ENCODE results near the gene MPP2.
"Not testable (repeated sequence)": the region's sequence is repeated elsewhere in the genome, so short reads cannot be mapped to it uniquely, and the experiment has no call there.

MPP2 gene

DNA sequence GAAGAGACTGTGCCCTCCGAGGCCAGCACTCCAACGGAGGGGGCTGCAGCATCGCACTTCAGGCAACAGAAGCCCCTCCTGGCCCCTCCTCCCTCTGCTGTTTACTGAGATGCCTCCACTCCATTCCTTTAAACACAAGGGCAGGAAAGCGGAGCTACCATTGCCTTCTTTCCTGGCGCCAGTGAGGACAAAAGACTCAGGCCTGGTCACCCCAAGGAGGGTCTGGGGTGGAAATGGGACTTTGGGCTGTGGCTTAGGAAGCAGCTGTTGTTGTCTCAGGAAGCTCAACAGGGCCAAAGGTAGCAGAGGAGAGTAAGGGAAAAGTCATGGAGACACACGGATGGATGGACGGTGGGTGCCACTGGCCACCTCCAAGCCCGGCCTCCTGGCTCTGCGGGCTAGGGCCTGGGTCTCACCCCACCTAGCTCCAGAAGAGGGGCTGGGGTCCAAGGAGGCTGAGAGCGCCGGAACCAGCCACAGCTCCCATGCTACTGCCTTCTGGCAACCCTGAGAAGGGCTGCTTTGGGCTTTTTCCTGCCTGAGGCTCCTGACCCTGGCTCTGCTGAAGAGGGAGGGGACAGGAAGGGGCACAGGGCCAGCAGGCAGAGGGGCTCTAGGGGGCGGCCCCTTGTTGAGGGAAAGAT is 49.3 kb downstream of the MPP2 start:
- H3K4me1 Mint-ChIP-seq (ENCODE audit: low read depth) = no peaks in the 10 kb centered on the region
- H3K36me3 Mint-ChIP-seq (ENCODE audit: low read depth) = no peaks in the 10 kb centered on the region
- H3K27me3 Mint-ChIP-seq = peaks cover 5% of the 10 kb centered on the region
- no peak overlapping the region for H3K27ac Mint-ChIP-seq
- H3K9me3 Mint-ChIP-seq = no peaks in the 10 kb centered on the region
- H3K4me3 Mint-ChIP-seq = no peak overlapping the region

DNA sequence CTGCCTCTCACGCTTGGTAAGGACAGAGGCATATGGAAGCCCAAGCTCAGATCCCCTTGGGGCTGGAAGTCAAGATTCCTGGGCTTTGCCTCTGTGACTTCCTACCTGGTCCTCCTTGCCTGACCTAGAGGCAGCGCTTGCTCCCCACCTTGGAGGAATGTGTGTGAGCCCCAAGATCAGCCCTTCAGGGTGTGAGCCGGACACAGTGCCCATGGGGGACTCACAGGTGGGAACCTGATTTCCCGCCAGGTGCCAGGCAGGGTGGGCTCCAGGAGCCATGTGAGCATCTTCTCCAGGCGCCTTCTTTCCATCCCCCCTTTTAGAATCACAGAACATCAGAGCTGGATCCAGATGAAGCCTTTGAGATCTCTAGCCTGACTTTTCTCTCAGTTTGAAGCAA is 50.2 kb downstream of the MPP2 start:
- no peak overlapping the region for H3K4me3 Mint-ChIP-seq
- H3K36me3 Mint-ChIP-seq (ENCODE audit: low read depth) = no peaks in the 10 kb centered on the region
- peaks cover 5% of the 10 kb centered on the region for H3K27me3 Mint-ChIP-seq
- no peaks in the 10 kb centered on the region for H3K9me3 Mint-ChIP-seq
- H3K27ac Mint-ChIP-seq = no peak overlapping the region
- no peaks in the 10 kb centered on the region for H3K4me1 Mint-ChIP-seq (ENCODE audit: low read depth)

DNA sequence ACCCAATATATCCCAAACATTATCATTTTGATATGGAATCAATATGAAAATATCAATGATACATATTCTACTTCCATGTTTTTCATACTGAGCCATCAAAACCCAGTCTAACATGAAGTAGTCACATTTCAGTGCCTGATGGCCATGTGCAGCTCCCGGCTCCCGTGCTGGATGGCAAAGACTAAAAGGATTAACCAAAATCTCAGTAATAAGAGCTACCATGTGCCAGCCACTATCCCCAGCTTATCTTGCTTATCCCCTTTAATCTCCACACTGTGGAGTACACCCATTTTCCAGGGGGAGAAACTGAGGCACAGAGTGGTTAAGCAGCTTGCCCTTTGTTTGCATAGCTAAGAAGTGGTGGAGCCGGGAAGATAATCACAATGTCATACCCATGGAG is 51.2 kb downstream of the MPP2 start:
- Mint-ChIP-seq H3K9me3 (no peaks in the 10 kb centered on the region), H3K4me1 (ENCODE audit: low read depth) (no peaks in the 10 kb centered on the region), H3K27me3 (peaks cover 5% of the 10 kb centered on the region), H3K27ac (no peak overlapping the region), H3K4me3 (no peak overlapping the region), H3K36me3 (ENCODE audit: low read depth) (no peaks in the 10 kb centered on the region)

DNA sequence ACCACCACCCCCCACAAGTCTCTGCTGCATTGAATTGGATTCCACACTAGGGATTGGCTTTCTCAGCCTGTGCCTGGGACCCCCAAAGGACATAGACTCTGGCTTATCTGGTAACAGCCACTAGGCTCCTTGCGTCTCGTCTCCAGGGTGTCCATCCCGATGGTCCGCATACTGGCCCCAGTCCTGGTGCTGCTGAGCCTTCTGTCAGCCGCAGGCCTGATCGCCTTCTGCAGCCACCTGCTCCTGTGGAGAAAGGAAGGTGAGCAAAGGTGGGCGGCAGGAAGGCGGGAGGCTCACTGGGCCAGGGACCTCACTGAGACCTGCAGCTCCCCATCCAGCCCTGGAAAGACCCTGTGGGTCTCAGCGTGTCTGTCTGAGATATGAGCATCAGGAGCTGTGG is 52.3 kb downstream of the MPP2 start:
- Mint-ChIP-seq H3K9me3 (no peaks in the 10 kb centered on the region), H3K27ac (no peak overlapping the region), H3K4me3 (no peak overlapping the region), H3K4me1 (ENCODE audit: low read depth) (no peaks in the 10 kb centered on the region), H3K36me3 (ENCODE audit: low read depth) (no peaks in the 10 kb centered on the region), H3K27me3 (peaks cover 6% of the 10 kb centered on the region)

DNA sequence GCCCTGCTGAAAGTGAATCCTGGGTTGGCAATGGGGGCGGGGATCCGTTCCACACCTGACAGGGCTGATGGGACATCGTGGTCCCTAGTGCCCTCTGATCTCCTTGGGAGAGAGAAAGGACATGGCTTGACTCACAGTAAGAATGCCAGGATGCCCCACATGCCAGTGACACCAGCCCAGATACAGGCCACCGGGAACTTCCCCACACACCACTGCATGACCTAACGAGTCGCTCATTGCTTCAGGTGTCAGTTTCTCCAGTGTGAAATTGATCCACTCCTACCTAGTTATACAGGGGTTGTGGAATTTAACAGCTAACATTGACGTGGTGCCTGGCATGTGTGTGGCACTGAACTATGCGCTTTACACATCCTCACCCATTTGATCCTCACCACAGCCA is 52.8 kb downstream of the MPP2 start:
- Mint-ChIP-seq H3K27me3 (peaks cover 12% of the 10 kb centered on the region), H3K4me1 (ENCODE audit: low read depth) (no peaks in the 10 kb centered on the region), H3K36me3 (ENCODE audit: low read depth) (no peaks in the 10 kb centered on the region), H3K27ac (no peak overlapping the region), H3K9me3 (no peaks in the 10 kb centered on the region), H3K4me3 (no peak overlapping the region)

DNA sequence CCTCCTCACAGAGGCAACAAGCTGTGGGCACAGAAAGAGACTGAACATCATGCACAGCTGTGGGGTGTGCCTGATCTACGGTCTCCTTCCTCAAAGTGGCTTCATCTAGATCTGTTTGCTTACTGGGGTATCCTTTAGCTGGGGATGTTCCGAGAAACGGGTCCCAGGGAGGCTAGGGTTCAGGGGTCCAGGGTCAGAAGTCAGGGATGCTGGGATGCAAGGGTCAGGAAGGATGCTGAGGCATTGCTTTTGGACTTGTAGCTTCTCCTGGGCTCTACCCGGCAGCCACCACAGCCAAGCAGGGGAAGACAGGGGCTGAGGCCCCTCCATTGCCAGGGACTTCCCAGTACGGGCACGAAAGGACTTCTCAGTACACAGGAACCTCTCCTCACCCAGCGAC is 53.8 kb downstream of the MPP2 start:
- no peaks in the 10 kb centered on the region for H3K9me3 Mint-ChIP-seq
- no peaks in the 10 kb centered on the region for H3K36me3 Mint-ChIP-seq (ENCODE audit: low read depth)
- no peak overlapping the region for H3K27ac Mint-ChIP-seq
- H3K27me3 Mint-ChIP-seq = peaks cover 12% of the 10 kb centered on the region
- no peak overlapping the region for H3K4me3 Mint-ChIP-seq
- H3K4me1 Mint-ChIP-seq (ENCODE audit: low read depth) = no peaks in the 10 kb centered on the region

DNA sequence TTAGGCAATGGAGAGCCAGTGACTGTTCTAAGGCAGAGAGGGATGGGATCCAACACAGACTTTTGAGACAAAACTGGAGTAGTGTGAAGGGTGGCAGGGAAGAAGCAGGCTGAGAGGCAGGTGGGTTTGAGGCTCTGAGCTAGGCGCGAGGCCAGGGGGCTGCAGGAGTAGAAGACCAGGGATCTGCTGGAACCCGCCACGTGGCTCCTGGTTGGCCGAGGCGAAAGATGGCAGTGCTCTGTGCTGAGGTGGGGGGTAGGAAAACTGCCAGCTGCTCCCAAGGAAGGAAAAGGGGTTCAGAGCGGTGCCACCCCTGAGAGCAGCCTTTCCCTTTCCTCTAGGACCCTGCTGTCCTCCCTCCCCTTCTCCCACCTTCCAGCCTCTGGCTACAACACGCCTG is 54.8 kb downstream of the MPP2 start:
- Mint-ChIP-seq H3K4me3 (no peak overlapping the region), H3K27me3 (peaks cover 14% of the 10 kb centered on the region), H3K27ac (no peak overlapping the region), H3K36me3 (ENCODE audit: low read depth) (no peaks in the 10 kb centered on the region), H3K9me3 (no peaks in the 10 kb centered on the region), H3K4me1 (ENCODE audit: low read depth) (no peaks in the 10 kb centered on the region)

DNA sequence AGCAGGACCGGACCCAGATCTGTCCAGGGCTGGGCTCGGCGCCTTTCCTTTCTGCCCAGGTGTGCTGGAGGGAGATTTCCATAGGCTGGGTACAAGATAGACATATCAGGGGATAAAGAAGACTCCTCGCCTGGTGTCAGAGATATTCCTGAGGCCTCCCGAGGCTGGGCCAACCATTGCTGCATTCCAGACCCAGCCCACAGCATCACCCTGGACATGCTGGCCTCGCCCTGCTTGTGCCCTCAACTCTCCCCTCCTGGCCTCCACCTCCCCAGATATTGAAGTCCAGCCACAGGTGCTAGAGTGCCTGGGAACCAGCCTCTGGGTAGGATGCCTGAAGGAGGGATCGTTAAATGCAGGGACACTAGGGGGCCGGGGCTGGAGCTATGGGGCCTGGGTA is 58.2 kb downstream of the MPP2 start:
- Mint-ChIP-seq H3K27ac (no peak overlapping the region), H3K36me3 (ENCODE audit: low read depth) (no peaks in the 10 kb centered on the region), H3K4me1 (ENCODE audit: low read depth) (no peaks in the 10 kb centered on the region), H3K4me3 (no peak overlapping the region), H3K9me3 (no peaks in the 10 kb centered on the region), H3K27me3 (peaks cover 11% of the 10 kb centered on the region)

DNA sequence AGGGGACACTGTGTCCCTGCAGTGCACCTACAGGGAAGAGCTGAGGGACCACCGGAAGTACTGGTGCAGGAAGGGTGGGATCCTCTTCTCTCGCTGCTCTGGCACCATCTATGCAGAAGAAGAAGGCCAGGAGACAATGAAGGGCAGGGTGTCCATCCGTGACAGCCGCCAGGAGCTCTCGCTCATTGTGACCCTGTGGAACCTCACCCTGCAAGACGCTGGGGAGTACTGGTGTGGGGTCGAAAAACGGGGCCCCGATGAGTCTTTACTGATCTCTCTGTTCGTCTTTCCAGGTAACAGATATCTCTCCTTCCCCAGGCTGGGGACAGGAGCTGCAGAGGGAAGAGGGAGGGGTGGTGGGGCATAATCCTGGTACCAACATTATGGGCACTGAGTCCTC is 58.7 kb downstream of the MPP2 start:
- no peak overlapping the region for H3K27ac Mint-ChIP-seq

DNA sequence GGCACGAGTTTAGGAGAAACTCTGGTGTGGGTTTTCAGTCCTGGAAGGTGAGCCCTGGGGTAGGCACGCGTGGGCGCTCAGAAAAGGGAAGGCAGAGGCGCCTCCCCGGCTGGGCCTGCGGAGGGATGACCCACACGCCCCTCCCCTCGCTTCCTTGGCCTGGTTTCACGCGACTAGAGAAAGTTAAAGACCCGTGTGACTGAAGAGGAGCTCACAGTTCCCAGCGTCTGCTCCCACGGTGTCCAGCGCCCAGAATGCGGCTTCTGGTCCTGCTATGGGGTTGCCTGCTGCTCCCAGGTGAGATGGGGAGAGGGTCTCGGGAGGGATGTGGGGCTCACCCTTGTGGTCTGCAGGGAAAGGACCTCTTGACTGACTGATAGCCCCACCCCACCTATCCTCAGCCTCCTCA is 60.4 kb downstream of the MPP2 start, which contains the start of gene CD300LG:
Gene CD300LG (plus strand): TSS at position 214 of the 409 bp plus-strand sequence. CDS start 41 bp downstream, at position 255.
- no peak within 1 kb of the TSS for H3K27ac Mint-ChIP-seq
- no peak within 1 kb of the TSS for H3K4me3 Mint-ChIP-seq
- H3K4me1 Mint-ChIP-seq (ENCODE audit: low read depth) = no peaks in the 10 kb centered on the region
- no peaks in the 10 kb centered on the region for H3K36me3 Mint-ChIP-seq (ENCODE audit: low read depth)
- H3K9me3 Mint-ChIP-seq = no peaks in the 10 kb centered on the region
- peaks cover 11% of the 10 kb centered on the region for H3K27me3 Mint-ChIP-seq

More for the DNA sequence above, 58.7 kb downstream of the MPP2 start:
- Mint-ChIP-seq H3K27me3 (peaks cover 11% of the 10 kb centered on the region), H3K4me3 (no peak overlapping the region), H3K36me3 (ENCODE audit: low read depth) (no peaks in the 10 kb centered on the region), H3K9me3 (no peaks in the 10 kb centered on the region), H3K4me1 (ENCODE audit: low read depth) (no peaks in the 10 kb centered on the region)

DNA sequence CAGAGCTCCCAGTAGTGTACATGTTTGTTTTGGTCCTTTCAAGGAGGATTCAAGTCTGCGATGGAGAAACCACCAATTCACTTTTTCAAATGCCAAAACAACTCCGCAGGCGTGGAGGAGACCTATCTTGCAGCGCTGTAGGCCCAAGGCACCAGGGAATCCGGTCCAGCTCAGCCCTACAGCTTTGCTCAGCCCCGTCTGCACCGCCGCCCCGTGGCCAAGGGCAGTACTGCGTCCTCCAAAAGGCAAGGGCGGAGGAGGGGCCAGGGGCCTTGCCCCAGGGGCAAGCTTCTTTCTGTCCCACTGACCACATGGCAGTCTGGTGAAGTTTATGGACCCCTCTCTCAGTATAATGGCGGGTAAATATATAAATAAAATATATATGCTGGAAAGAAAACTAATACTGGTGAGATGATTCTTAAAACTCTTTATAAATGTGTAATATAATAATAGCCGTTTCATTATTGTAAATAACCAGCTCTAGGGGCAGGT is 61.1 kb downstream of the MPP2 start:
- Mint-ChIP-seq H3K27ac (no peak overlapping the region), H3K36me3 (ENCODE audit: low read depth) (no peaks in the 10 kb centered on the region), H3K9me3 (no peaks in the 10 kb centered on the region), H3K4me3 (no peak overlapping the region), H3K4me1 (ENCODE audit: low read depth) (no peaks in the 10 kb centered on the region), H3K27me3 (peaks cover 13% of the 10 kb centered on the region)

DNA sequence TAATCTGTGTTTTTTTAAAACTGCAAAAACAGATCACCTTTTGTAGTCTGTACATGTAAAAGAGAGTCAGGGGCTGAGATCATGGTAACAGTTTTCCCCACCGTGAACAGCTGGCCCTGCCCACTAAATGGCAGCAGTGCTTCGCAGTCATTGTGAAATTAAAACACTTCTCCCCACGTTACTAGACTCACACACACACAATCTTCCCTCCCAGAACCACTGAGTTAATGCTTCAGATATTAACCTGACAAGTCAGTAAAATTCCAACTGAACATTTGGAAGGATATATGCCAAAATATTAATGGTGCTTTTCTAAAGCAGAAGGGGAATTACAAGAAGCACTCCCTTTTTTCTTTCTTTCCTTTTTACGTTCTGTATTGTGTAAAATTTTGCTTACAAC is 61.6 kb downstream of the MPP2 start:
- Mint-ChIP-seq H3K9me3 (no peaks in the 10 kb centered on the region), H3K4me3 (no peak overlapping the region), H3K4me1 (ENCODE audit: low read depth) (no peaks in the 10 kb centered on the region), H3K36me3 (ENCODE audit: low read depth) (no peaks in the 10 kb centered on the region), H3K27me3 (peaks cover 16% of the 10 kb centered on the region), H3K27ac (no peak overlapping the region)

DNA sequence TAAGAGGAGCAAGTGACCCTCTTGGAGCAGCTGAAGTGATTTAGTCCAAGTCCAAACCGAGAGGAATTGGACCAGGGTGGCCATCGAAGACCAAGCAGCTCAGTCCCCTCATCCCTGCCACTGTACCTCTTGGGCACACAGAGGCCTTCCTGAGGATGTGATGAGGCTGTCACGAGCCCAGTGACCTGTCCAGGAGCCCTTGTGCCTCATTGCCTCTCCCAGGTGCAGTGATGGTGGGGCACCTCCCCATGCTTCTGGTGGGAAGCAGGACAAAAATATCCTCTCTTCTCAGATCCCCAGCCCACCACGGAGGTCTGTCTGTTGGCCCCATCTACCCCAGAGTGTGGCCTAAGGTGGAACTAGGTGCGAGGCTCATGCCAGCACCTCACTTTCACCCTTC is 63.1 kb downstream of the MPP2 start:
- no peaks in the 10 kb centered on the region for H3K9me3 Mint-ChIP-seq
- H3K4me3 Mint-ChIP-seq = no peak overlapping the region
- H3K27me3 Mint-ChIP-seq = peaks cover 15% of the 10 kb centered on the region
- no peaks in the 10 kb centered on the region for H3K4me1 Mint-ChIP-seq (ENCODE audit: low read depth)
- no peaks in the 10 kb centered on the region for H3K36me3 Mint-ChIP-seq (ENCODE audit: low read depth)
- no peak overlapping the region for H3K27ac Mint-ChIP-seq

DNA sequence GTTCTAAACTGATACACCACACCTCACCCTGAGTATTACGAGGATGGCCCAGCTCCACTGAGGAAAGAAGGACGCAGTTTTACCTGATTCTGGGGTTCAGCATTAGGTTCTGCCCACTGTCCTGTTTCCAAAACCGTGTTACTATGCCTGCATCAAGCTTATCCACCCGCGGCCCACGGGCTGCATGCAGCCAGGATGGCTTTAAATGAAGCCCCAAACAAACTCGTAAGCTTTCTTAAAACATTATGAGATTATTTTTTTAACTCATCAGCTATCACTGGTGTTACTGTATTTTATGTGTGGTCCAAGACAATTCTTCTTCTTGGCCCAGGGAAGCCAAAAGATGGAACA is 64.4 kb downstream of the MPP2 start:
- no peaks in the 10 kb centered on the region for H3K36me3 Mint-ChIP-seq (ENCODE audit: low read depth)
- H3K27me3 Mint-ChIP-seq = peaks cover 19% of the 10 kb centered on the region
- no peaks in the 10 kb centered on the region for H3K4me1 Mint-ChIP-seq (ENCODE audit: low read depth)
- no peaks in the 10 kb centered on the region for H3K9me3 Mint-ChIP-seq
- H3K4me3 Mint-ChIP-seq = no peak overlapping the region
- no peak overlapping the region for H3K27ac Mint-ChIP-seq

DNA sequence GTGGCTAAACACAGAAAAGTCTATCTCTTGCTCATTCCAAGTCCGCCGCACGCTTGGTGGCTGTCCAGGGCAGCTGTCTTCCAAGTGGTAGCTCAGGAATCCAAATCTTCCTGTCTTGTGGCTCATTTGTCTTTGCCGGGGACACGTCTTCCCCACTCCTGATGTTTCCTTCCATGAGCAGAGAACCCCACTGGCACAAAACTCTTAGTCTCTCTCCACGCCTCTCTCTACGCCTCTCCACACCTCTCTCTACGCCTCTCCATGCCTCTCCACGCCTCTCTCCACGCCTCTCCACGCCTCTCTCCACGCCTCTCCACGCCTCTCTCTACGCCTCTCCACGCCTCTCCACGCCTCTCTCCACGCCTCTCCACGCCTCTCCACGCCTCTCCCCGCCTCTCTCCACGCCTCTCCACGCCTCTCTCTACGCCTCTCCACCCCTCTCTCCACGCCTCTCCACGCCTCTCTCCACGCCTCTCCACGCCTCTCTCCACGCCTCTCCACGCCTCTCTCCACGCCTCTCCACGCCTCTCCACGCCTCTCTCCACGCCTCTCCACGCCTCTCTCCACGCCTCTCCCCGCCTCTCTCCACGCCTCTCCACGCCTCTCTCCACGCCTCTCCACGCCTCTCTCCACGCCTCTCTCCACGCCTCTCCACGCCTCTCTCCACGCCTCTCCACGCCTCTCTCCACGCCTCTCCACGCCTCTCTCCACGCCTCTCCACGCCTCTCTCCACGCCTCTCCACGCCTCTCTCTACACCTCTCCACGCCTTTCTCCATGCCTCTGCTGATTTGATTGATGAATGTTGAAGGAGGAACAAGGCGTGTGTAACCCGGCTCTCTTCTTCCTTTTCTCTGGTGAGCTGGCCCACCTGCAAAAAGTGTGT is 65.0 kb downstream of the MPP2 start:
- not testable (repeated sequence) for H3K4me1 Mint-ChIP-seq (ENCODE audit: low read depth); H3K36me3 Mint-ChIP-seq (ENCODE audit: low read depth); H3K27ac Mint-ChIP-seq; H3K4me3 Mint-ChIP-seq; H3K9me3 Mint-ChIP-seq
- peaks cover 18% of the 10 kb centered on the region for H3K27me3 Mint-ChIP-seq

All from stimulated activated naive CD8-positive, alpha-beta T cell treated with anti-CD3 and anti-CD28 coated beads, Interleukin-15, Interleukin-2, amounts not matched to agents 100 ng/mL and 50 ng/mL, for 24 hours (primary cell).